ENCODE data around the gene ISYNA1. TPM values are rescaled to one million over a fixed set of nuclear protein-coding genes. Genes with fewer than 3 reads are reported as not detected.

Gene ISYNA1
- total and polyA plus RNA-seq, 2 of the 13 experiments (the other 11 are each of a cell fraction or from before 2014, with no cell fraction given): 29.6 to 48.5 TPM

- TF ChIP-seq ARID4A (CRISPR knock-in tag; IDR thresholded peaks at IDR 0.05; ENCODE audit: borderline replicate concordance) (0 out of 2 replicates have a peak, but pooled peaks have one; percentile 29), ISL2 (CRISPR knock-in tag; IDR thresholded peaks at IDR 0.05) (no peak), ZNF274 (CRISPR knock-in tag; IDR thresholded peaks at IDR 0.05) (peak; percentile 39; the same call in 1 of the 2 replicates), KLF16 (CRISPR knock-in tag; IDR thresholded peaks at IDR 0.05) (0 out of 4 replicates have a peak, but pooled peaks of 1 of the 2 experiments have one; percentile 25), ZNF501 (CRISPR knock-in tag; IDR thresholded peaks at IDR 0.05) (peak; percentile 53; the same call in 1 of the 2 replicates), ZNF883 (CRISPR knock-in tag; IDR thresholded peaks at IDR 0.05; ENCODE audit: not compliant biosample characterization) (peak; percentile 2), REPIN1 (CRISPR knock-in tag; IDR thresholded peaks at IDR 0.05; ENCODE audit: borderline replicate concordance, low read depth) (no peak), ZNF230 (CRISPR knock-in tag; IDR thresholded peaks at IDR 0.05) (0 out of 2 replicates have a peak, but pooled peaks have one; percentile 28), ZNF460 (CRISPR knock-in tag; IDR thresholded peaks at IDR 0.05; ENCODE audit: borderline replicate concordance) (peak; percentile 90)
Observed at GRCh38 chr19:18439910-18440237, 1.9 kb upstream of the ISYNA1 start (continued).
